GM20000 (cell line): ENCODE data around the gene RSU1.
A peak's percentile ranks its signal among the peaks of the same experiment; 100 is the strongest.

Experiments used
- DNase-seq: peaks from one replicate; pipeline ENCODE4 v3.0.0; 2012; ENCODE audit warnings: low spot score
- CTCF ChIP-seq: IDR thresholded peaks from 2 replicates; pipeline ENCODE4 v1.5.1; 2012; ENCODE audit warnings: mild to moderate bottlenecking, control low read depth; ENCODE audit errors: extremely low read depth, missing control alignments

Gene RSU1

GRCh38 chr10:16570731-16571130, 246.5 kb downstream of the RSU1 start:
- no peak for TF ChIP-seq CTCF
- peak; percentile 45 for DNase-seq

GRCh38 chr10:16566202-16566805, 250.9 kb downstream of the RSU1 start:
- TF ChIP-seq CTCF: no peak

GRCh38 chr10:16565604-16566003, 251.6 kb downstream of the RSU1 start:
- no peak for DNase-seq
- TF ChIP-seq CTCF: no peak

More at GRCh38 chr10:16566202-16566805, 250.9 kb downstream of the RSU1 start:
- no peak for DNase-seq

GRCh38 chr10:16562891-16563290, 254.3 kb downstream of the RSU1 start:
- DNase-seq: no peak
- TF ChIP-seq CTCF: no peak

- DNase-seq: no peak
Measured at GRCh38 chr10:16559236-16559773, 257.9 kb downstream of the RSU1 start.

GRCh38 chr10:16547973-16548372, 269.3 kb downstream of the RSU1 start:
- no peak for DNase-seq
- no peak for TF ChIP-seq CTCF

More at GRCh38 chr10:16559236-16559773, 257.9 kb downstream of the RSU1 start:
- no peak for TF ChIP-seq CTCF

- peak; percentile 75 for TF ChIP-seq CTCF
- peak; percentile 58 for DNase-seq
Measured at GRCh38 chr10:16545116-16545736, 272.0 kb downstream of the RSU1 start.
